Stimulated activated CD4-positive, alpha-beta T cell treated with anti-CD3 and anti-CD28 coated beads, Interleukin-2, amount 100 ng/mL, for 4 hours (primary cell): ENCODE data around the gene DBET.
"Not testable (repeated sequence)": the region's sequence is repeated elsewhere in the genome, so short reads cannot be mapped to it uniquely, and the experiment has no call there.

Source experiments
- DNase-seq: peaks from one replicate; pipeline ENCODE4 v3.0.0-alpha.2; 2020; ENCODE audit warnings: low read depth

Gene DBET

DNA sequence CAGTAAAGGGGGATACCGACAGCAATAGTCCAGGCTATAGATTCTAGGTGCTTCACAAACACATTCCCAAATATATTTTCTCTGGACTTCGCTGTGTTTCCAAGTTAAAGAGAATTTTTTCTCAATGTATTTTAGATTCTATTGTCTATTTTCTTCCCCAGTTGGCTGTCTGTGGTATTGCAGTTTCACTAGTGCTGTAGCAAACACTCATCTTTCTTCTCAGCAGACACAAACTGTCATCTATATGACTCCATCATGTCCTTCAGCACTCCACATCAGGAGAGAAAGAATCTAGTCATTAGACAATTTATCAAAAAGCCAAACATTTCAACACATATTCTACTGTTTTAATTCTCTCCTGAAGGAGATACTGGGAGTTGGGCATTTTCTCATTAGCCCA lies at the start of gene DBET:
Gene DBET, plus strand, starts transcription at position 161 of the 400 bp plus-strand sequence.
- not testable (repeated sequence) for DNase-seq

DNA sequence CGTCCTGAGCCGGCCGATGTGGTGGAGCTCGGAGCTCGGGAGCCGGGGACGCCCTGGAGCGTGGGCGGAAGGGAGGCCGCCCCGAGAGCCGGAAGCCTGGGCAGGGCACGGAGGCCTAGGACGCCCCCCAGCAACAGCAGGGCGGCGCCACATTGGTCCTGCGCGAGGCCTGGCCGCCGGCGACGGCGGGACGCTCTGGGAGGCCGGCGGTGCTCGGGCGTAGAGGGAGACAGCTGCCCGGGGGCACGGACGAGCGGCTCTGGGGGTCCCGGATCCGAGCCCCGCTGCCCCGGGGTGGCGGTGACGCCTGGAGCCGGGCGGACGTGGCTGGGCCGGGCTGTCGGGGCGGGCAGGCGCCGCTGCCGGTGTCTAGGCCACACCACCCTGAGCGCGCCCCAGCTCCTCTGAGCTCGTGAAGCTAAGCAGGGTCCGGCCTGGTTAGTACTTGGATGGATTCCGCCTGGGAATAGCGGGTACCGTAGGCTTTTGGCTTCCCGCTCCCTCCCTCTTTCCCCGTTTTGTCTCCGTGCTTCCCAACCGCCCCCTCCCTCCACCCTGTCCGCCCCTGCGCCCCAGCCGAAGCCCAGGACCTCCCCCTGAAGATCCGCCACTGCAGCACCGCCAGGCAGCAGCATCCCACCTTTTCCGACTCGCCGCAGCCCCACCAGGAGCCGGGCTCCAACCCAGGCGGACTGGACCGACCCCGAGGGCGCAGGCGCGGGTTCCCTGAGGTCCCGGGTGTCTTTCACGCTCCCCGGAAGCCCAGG lies 49.3 kb upstream of the DBET start:
- DNase-seq, result no peak

DNA sequence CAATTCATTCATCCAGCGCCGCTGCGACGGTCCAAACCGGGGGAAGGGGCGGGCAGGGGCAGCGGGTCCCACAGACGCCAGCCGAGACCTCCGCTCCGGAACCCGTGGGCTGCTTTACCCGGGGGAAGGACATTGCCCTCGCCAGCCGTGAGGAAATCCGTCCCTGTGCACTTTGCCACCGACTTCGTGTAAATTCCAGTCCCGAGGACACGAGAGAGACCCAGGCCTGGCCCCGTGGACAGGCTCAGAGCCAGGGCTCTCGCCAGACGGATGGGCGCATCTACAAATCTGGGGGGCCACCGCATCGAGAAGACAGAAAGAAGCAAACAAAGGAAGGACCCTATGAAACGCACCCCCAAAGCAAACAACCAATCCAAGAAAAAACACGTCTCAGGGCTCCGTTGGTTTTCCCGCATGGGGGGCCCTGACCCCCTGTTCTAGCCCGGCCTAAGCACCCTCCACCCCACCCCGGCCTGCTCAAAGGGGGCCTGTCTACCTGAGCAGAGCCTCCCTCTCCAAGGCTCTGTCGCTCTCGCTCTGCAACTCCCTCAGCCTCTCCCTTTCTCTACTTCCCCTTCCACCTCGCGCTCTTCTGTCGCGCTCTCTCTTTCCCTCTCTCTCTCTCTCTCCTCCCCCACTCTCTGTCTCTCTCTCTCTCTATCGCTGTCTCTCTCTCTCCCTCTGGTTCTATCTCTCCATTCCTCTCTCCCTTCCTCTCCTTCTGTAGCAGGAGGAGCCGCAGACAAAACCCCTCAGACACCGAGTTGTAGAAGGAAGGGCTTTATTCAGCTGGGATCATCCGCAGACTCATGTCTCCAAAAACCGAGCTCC lies 48.5 kb upstream of the DBET start:
- no peak for DNase-seq

DNA sequence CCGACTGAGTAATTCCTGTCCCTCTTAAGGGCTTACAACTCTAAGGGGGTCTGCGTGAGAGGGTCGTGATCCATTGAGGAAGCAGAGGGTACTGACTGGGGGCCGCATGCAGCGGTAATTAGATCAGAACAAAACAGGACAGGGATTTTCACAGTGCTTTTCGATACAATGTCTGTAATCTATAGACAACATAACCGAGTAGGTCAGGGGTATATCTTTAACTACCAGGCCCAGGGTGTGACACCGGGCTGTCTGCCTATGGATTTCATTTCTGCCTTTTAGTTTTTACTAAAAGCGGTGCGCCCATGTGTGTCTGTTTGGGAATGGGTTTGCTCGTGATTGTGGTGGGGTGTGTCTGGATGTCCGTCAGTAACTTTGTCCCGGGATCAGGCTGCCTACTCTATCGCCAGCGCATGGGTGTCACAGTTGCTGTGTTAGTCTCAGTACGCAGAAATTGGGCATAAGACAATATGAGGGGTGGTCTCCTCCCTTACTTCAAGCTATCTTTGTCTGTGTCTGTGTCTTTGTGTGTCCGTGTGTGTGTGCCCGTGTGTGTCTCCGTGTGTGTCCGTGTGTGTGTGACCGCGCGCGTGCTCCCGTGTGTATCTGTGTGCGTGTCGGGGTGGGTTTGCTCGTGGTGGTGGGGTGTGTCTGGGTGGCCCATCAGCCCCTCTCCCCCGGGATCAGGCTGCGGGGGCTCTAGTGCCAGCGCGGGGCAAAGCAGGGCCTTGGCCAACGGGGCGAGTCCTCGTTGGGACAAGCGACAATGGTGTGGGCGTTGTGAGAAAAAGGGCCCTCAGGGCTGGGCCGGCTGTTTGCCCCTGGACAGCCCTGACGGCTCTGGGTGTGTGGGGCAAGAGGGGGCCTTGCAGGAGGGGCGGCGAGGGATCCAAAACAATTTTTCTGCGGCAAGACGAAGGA lies 47.7 kb upstream of the DBET start:
- no peak for DNase-seq

DNA sequence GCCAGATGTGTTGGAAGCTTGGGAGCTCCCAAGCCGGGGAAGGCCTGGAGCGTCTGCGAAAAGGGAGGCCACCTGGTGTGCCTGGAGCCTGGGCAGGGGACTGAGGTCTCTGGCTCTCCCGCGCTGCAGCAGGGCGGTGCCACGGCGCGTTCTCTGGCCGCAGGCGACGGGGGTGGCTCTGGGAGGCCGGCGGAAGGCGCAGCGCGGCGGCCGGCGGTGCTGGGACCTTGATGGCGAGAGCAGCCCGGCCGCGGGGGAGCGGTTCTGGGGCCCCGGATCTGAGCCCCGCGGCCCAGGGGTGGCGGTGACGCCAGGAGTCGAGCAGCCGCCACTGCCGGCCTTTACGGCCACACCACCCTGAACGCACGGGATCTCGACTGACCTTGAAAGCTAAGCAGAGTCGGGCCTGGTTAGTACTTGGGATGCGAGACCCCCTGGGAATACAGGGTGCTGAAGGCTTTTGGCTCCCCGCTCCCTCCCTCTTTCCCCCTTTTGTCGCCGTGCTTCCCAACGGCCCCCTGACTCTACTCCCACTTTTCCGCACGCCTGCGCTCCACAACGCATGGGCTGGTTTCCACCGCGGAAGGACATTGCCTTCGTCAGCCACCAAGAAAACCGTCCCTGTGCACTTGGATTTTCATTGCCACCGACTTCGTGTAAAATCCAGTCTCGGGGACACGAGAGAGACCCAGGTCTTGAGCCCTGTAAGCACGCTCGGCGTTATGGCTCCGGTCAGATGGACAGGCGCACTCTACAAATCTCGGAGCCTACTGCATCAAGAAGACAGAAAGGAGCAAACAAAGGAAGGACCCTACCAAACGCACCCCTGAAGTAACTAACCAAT lies 46.7 kb upstream of the DBET start:
- DNase-seq, result no peak

DNA sequence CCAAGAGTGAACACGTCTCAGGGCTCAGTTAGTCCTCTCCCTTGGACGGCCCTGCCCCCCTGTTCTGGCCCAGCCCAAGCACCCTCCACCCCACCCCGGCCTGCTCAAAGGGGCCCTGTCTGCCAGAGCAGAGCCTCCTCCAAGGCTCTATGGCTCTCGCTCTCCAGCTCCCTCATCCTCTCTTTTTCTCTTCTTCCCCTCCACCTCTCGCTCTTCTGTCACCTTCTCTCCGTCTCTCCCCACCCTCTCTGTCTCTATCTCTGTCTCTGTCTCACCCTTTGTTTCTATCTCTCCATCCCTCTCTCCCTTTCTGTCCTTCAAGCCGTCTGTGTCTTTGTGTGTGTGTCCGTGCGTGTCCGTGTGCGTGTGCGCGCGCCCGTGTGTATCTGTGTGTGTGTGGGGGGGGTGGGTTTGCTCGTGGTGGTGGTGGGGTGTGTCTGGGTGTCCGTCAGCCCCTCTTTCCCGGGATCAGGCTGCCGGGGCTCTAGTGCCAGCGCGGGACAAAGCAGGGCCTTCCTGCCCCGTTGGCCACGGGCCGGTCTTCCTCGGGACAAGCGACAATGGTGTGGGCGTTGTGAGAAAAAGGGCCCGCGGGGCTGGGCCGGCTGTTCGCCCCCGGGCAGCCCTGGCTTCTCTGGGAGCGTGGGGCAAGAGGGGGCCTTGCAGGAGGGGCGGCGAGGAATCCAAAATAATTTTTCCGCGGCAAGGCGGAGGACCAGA lies 45.9 kb upstream of the DBET start:
- DNase-seq, result no peak

DNA sequence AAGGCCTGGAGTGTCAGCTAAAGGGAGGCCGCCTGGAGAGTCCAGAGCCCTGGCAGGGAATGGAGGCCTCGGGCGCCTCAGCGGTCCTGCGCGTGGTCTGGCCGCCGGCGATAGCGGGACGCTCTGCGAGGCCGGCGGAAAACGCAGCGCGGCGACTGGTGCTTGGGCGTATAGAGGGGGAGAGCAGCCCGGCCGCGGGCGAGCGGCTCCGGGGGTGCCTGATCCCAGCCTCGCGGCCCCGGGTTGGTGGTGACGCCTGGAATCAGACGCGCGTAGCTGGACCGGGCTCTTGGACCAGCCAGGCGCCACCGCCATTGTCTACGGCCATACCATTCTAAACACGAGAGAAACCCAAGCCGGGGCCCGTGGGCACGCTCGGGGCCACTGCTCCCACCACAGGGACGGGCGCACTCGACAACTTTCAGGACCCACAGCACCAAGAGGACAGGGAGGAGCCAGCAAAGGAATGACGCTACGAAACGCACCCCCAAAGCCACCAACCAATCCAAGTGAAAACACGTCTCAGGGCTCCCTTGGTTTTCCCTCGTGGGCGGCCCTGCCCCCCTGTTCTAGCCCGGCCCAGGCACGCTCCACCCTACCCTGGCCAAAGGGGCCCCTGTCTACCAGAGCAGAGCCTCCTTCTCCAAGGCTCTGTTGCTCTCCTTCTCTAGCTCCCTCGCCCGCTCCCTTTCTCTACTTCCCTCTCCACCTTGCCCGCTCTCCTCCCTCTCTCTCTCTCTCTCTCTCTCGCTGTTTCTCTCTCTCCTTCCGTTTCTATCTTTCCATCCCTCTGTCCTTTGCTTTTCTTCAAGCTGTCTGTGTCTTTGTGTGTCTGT lies 45.1 kb upstream of the DBET start:
- DNase-seq, result no peak

DNA sequence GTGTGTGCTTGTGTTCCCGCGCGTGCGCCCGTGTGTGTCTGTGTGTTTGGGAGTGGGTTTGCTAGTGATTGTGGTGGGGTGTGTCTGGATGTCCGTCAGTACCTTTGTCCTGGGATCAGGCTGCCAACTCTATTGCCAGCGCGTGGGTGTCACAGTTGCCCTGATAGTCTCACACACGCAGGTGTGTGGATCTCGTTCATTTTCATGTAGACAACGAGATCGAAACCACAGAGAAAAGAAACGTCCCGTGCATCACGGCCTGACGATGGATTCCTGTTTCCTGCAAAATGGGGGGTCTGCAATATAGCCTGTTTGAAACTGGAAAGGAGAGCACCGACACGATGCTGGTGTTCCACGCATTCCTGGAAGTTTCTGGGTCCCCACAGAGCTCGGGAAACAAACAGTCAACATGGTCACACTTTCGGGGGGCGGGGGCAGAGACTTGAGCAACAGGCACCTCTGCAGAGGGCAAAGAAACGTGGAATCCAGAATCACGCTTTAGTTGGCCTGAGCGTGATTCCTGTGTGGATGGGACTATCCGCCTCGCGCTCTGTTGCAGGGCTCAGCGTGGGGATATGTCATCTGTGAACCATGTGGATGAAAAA lies 44.3 kb upstream of the DBET start:
- not testable (repeated sequence) for DNase-seq

DNA sequence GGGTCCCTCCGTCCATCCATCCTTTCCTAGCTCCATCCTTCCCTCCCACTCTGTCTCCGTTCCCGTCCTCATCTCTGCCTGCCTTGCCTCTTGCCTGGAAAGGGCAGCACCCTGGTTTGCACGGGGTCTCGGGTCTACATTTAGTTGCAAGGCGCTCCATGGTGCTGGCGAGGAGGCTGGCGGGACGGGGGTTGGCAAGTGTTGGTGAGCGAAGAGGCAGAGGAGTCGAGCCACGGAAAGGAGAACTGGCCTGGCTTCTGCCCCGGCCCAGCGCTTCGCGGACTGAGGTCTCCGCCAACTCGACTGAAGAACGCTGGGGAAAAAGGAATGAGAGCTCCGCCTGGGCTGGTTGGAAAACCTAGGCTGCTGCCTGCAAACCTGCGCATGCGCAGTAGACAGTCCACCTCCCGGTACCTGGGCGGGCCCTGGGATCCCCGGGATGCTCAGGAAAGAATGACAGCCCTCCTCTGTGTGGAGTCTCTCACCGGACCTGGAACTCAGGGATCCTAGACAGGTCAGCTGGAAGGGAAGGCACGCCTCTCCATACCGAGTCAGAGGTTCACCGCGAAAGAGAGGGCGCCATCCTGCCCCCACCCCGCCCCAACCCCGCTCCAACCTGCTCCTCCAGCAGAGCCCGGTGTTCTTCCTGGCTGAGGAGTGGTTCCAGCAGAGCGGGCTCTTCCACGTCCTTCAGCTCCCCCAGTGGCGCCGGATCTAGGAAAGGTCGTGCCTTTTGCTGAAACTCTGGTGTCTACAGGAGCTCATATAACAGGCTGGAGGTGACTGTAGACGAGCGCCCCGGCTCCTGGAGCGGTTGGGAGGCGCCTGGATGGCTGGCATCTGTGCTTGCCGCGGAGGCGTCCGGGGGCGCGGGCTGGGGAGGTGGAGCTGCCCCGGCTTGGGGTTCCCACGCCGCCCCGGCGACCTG lies 43.2 kb upstream of the DBET start:
- DNase-seq, result no peak

DNA sequence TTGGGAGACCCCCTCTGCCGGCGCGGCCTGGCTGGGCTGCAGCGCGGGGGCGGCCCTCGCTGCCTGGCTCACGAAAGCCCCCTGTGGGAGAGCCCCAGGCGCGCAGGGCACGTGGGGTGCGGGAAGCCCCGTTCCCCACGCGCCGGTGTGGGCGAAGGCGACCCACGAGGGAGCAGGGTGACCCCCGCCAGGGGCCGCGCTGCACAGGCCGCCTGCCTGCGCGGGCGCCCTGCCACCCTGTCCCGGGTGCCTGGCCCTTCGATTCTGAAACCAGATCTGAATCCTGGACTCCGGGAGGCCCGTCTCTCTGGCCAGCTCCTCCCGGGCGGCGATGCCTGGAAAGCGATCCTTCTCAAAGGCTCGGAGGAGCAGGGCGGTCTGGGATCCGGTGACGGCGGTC lies 42.3 kb upstream of the DBET start:
- DNase-seq, result not testable (repeated sequence)

DNA sequence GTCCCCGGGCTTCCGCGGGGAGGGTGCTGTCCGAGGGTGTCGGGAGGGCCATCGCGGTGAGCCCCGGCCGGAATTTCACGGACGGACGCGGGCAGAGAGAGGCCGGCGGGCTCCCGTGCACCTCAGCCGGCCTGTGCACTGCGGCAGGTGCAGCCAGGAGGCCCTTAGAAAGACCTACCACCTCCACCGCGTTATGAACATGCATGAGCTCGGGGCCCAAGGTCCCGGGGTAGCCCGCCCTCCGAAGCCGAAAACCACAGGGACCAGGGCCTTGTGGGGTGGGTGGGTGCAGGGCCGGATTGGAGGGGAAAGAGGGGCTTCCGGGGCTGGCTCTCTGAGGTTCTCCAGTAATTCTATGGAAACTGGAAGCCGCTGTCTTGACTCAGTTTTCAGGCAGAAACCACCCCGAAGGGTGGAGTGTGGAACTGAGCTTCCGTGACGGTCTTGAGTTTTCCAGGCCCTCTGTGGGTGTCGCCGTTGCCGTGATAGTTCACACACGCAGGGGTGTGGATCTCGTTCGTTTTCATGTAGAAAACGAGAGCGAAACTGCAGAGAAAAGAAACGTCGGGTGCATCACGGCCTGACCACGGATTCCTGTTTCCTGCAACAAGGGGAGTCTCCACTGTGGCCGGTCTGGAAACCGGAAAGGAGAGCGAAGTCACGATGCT lies 41.6 kb upstream of the DBET start:
- not testable (repeated sequence) for DNase-seq

DNA sequence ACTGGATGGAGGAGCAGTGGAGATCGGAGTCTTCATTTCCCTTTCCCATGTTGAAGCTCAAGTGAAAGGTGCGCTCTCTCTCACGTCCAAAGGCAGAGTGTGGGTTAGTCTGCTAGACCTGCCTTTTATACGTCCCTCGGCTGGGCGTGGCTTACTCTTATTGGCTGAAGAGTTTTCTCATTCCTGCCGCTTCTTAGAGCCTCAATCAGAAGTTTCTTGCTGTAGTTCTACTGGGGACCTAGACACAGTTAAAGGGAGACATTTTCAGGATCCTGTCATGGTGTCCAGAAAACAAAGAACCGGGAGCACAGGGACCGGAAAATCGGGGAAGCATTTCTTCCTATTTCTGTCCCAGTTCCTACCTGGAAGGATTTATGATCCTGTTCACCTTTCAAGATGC lies 37.1 kb upstream of the DBET start, which contains the start of gene FRG2:
Gene FRG2, minus strand, starts transcription at position 101 of the 400 bp plus-strand sequence. Its CDS starts 52 bp downstream, at position 49.
- DNase-seq, result not testable (repeated sequence)

DNA sequence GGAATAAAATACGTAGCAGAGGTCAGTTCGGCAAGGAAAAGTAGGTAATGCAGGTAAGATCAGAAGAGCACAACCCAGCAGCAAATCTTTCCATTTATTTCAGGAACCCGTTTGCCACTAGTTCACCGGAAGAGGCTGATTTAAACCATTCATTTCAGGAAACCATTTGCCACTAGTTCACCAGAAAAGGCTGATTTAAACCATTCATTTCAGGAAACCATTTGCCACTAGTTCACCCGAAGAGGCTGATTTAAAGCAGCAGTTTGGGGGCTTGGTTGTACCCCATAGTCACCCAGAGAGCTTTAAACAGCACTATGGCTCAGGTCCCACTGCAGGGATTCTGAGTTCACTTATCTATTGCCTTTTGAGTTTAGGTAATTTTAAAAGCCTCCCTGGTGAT lies 33.0 kb upstream of the DBET start:
- DNase-seq, result not testable (repeated sequence)

DNA sequence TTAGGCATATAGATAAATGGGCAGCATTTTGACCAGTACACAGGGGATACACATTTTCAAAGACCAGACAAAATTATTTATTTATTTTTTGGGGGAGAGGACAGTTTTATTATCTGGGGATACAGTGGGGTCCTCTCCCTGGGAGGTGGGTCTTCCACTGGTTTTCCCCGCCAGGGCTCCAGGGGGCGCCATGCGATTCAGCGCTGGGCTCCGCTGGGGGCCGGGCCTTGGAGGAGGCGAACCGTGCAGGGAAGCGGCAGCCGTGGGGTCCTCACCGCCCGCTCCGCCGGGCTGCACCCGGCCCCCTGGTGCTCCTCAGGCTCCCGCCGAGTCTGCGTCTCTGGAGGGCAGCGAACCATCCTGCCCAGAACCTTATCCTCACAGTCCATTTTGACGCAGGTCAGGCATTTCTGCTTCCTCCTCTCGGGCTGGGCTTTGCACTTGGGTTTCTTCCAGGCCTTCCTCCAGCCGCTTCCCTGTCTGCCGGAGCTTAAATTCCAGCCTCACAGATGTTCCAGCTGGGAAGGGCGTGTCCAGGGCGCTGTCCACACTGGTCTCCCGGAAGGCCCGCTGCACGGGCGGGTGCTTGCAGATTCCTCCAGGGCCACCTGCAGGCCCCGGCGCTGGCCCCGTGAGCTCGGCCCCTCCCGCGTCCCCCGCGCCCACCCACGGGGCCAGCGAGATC lies 26.5 kb upstream of the DBET start:
- DNase-seq, result not testable (repeated sequence)

DNA sequence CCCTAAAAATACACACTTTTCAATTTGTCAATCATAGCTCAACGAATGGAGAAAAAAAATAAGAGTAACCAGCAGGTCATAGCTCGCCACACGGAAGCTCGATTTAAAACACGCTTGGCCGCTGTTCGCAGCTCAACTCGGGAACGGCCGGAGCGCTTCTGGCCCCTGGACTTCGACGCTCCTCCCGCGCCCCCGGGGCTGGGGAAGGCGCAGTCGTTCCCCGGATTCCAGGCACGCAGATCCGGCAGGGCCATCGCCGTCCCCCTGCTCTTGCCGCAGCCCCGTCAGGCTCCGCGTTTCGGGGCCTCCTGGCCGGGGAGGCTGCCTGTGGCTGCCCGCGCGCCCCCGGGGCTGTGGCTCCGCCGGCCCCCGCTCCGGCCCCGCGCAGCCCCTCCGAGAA lies 23.4 kb upstream of the DBET start:
- DNase-seq, result not testable (repeated sequence)

DNA sequence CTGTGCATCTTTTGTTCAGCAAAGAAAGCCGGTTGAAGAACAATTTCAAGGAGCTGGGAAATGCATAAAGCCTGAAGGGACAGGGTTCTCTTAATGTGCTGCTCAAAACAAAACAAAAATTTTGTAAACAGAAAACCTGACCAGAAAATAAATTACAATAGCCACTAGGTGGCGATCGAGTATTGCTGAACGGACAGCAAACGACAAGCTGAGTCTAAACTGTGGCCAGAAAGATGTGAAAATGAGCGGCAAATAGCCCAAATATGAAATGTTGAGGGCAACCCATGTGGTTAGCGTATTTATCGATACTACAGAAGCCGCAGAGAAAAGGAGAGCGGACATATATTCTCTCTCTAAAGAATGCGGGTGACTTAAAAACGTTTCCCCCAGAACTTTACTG lies 16.7 kb upstream of the DBET start:
- DNase-seq, result not testable (repeated sequence)
